Right ventricle myocardium inferior (tissue), 1 donor: Measurements from ENCODE around the gene CD274. TPM values are rescaled to one million over a fixed set of nuclear protein-coding genes. Genes with fewer than 3 reads are reported as not detected.
A peak's percentile ranks its signal among the peaks of the same experiment; 100 is the strongest.
"Not testable (repeated sequence)": the region's sequence is repeated elsewhere in the genome, so short reads cannot be mapped to it uniquely, and the experiment has no call there.

Source experiments
- ATAC-seq: fragments of 200-7000 bp; cut with Tn5 transposase; one replicate; pipeline ENCODE4 v1.9.1; 2020; ENCODE audit warnings: mild to moderate bottlenecking, moderate library complexity
- DNase-seq: peaks from one replicate; pipeline ENCODE4 v3.0.0; 2021; ENCODE audit errors: missing footprints
- intact Hi-C: fragments of 100-400 bp; cut with DNase I; formaldehyde crosslinking; loops from one replicate; pipeline ENCODE4 v1.11.0; 2022
- total RNA-seq: library from RNA; stranded (reverse); fragmentation: NEBNext Ultra II Directional; extraction: Animal tissue kit (Norgen Biotek cat#: 25700); gene quantifications from one replicate; pipeline ENCODE4 v1.2.1, GENCODE V29; 2021
- donor health status: DM: no; HTN: yes; CAD: no; lungs with severe emphysema.

The CD274 gene
- total RNA-seq, 1 donor from 2014 or later: 12.0 TPM

DNA sequence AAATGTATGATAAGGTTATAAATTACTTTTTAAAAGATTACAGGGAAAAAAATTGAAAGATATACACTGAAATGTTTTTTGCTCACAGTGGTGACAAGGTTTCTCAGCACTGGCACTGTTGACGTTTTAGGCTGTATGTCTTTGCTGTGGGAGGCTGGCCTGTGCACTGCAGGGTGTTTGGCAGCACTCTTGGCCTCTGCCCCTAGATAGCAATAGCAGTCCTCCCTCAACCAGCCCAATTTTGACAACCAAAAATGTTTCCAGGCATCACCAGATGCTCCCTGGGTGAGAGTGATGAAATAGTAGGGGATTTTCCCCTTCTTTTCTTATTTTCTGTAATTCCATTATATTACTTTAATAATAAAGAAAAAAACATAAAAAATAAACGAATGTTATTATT, 3.3 kb downstream of the CD274 start:
- DNase-seq: no peak
- intact Hi-C loops: loop anchor here (10.0 kb wide), 1 partner anchor 709 kb away; the partner anchor contains the start of gene AK3

DNA sequence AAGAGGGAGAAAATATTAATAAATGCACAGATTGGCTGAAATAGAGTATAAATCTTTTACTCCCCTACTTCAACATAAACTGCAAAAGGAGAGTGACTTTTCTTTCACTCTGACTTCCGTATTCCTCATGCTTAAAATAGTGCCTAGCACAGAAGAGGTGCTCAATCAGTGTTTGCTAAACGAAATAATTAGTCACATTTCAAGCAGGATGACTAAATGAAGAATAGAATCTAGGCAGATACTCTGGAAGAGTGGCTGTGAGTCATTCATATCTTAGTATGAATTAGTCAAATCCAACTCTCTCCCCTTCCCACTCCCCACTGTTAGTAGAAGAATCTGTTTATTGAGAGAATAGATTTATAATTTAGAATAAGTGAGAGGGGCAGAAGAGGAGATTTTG, 4.8 kb downstream of the CD274 start:
- DNase-seq: no peak
- intact Hi-C loops: loop anchor here (10.0 kb wide), 1 partner anchor 710 kb away; the partner anchor contains the start of gene AK3
- no peak for ATAC-seq

More for the DNA sequence above, 3.3 kb downstream of the CD274 start:
- ATAC-seq: no peak

DNA sequence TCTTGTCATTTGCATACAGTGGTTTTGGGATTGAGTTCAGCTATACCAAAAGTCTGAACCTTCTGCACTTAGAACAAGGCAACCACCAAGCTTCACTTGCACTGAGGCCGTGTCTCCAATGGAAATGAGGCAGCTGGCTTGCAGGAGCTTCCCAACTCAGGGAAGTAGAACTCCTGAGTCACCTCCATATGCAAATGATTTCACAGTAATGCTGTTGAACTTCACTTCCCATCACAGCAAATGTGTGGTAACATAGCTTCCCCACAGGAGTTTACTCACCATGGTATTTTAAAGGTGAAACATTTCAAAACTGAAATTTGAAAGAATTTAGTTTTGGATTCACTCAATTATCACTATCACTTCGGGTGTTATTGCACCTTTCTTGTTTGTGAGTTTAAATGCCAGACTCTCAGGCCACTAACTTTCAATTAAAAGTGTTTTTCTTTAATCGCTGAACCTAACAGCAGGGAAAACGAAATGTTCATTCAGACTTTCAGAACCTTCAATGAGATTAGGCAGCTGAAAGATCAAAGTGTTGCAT, 9.0 kb downstream of the CD274 start:
- intact Hi-C loops: loop anchor here (10.0 kb wide), 1 partner anchor 715 kb away; the partner anchor contains the start of gene AK3
- no peak for DNase-seq
- ATAC-seq: no peak

DNA sequence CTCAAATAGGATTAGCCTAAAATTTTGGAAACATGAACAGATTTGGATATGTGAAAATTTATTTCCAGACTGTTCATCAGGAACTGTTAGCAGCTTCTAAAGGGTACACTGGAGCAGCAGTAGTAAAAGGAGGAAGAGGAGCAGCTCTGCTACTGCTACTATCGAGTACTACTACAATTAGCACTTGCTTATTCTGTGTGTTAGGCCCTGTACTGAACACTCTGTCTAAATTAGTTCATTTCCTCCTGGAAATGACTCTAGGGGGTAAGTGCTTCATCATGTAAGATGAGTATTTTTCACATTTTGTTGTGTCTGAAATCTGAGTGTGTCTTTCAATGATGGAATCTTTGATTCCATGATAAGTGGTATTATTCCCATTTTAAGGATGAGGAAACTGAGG, 9.8 kb downstream of the CD274 start:
- DNase-seq (no peak), ATAC-seq (no peak)
- intact Hi-C loops: no loop called here

DNA sequence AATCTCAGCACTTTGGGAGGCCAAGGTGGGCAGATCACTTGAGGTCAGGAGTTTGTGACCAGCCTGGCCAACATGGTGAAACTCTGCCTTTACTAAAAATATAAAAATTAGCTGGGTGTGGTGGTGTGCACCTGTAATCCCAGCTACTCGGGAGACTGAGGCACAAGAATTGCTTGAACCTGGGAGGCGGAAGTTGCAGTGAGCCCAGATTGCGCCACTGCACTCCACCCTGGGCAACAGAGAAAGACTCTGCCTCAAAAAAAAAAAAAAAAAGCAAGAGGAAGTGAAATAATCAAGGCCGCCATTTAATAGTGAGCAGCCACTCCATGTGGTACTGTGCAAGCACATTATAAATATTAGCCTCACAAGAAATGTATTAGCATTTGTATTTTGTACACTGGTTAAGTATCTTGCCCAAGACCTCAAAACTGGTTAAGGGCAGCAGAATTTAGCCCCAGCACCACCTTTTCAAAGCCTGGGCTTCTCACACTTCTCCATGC, 14.5 kb downstream of the CD274 start:
- DNase-seq: peak; percentile 68
- intact Hi-C loops, ATAC-seq: not testable (repeated sequence)

DNA sequence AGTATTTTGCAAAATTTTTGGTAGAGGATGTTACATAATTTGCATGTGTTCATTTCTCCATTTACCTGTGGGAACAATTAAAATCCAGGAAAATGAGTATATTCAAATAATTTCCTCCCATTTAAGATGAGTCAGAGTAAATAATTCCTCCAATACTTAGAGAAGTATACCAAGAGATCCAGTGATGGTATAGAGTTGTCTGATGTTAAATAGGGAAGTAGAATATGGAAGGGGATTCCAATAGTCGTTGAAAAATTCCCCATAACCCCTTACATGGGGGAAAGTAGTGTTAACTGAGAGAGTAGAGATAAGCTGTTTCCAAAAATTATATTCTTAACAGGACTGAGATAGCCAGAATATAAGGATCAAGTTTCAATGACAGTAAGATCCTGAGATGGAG, 15.7 kb downstream of the CD274 start:
- intact Hi-C loops: no loop called here
- ATAC-seq: no peak
- no peak for DNase-seq

DNA sequence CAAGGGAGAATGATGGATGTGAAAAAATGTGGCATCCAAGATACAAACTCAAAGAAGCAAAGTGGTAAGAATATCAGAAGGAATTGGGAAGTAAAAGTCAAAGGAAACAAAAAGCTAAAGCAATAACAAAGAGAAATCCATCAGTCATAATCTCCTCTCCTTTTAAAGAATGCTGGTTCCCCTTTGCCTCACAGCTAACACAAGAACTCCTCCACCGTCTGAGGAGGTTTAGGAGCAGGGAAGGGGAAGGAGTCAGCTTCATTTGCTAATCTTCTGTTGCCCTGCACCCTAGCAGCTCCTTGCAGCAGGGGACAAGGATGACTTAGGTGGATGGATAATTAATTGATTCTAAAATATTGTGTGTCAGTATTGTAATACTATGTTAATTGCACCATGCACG, 16.4 kb downstream of the CD274 start:
- intact Hi-C loops: no loop called here
- DNase-seq (no peak), ATAC-seq (no peak)

DNA sequence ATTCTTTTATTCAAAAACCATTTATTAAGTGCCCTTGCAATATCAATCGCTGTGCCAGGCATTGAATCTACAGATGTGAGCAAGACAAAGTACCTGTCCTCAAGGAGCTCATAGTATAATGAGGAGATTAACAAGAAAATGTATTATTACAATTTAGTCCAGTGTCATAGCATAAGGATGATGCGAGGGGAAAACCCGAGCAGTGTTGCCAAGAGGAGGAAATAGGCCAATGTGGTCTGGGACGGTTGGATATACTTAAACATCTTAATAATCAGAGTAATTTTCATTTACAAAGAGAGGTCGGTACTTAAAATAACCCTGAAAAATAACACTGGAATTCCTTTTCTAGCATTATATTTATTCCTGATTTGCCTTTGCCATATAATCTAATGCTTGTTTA, 18.5 kb downstream of the CD274 start:
- intact Hi-C loops: no loop called here
- ATAC-seq: no peak
- no peak for DNase-seq

DNA sequence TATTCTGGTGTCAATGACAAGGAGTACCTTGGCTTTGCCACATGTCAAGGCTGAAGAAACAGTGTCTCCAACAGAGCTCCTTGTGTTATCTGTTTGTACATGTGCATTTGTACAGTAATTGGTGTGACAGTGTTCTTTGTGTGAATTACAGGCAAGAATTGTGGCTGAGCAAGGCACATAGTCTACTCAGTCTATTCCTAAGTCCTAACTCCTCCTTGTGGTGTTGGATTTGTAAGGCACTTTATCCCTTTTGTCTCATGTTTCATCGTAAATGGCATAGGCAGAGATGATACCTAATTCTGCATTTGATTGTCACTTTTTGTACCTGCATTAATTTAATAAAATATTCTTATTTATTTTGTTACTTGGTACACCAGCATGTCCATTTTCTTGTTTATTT, 19.8 kb downstream of the CD274 start:
- intact Hi-C loops: no loop called here
- ATAC-seq: no peak

DNA sequence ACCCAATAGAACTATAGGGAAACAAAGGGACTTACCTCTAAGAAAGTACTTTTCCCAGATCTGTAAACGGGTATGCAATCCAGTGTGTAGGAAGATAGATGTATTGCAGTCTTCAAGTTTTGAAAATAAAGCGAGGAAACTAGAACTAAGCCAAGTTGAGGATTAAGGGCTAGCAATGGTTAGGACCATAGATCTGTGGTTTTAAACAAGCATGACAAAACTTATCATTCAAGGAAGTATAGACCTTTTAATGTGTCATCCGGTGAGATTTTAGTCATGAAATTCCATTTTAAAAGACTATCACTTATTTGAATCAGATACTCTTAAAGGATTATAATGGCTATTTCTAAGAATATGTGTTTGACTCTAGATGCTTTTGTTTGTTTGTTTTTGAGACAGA, 20.5 kb downstream of the CD274 start:
- no peak for DNase-seq
- no peak for ATAC-seq
- intact Hi-C loops: no loop called here

More for the DNA sequence above, 19.8 kb downstream of the CD274 start:
- DNase-seq: no peak

DNA sequence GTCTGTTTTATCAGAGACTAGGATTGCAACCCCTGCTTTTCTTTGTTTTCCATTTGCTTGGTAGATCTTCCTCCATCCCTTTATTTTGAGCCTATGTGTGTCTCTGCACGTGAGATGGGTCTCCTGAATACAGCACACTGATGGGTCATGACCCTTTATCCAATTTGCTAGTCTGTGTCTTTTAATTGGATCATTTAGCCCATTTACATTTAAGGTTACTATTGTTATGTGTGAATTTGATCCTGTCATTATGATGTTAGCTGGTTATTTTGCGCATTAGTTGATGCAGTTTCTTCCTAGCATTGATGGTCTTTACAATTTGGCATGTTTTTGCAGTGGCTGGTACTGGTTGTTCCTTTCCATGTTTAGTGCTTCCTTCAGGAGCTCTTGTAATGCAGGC, 25.3 kb downstream of the CD274 start:
- DNase-seq, ATAC-seq, intact Hi-C loops: not testable (repeated sequence)

DNA sequence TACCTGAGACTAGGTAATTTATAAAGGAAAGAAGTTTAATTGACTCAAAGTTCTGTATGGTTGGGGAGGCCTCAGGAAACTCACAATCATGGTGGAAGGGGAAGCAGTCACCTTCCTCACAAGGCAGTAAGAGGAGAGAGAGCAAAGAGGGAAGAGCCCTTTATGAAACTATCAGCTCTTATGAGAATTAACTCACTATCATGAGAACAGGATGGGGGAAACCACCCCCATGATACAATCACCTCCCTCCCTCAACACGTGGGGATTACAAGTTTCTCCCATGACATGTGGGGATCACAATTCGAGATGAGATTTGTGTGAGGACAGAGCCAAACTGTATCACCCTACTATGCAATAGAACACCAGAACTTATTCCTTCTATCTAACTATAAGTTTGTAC, 27.9 kb downstream of the CD274 start:
- ATAC-seq: no peak
- intact Hi-C loops: no loop called here
- no peak for DNase-seq

DNA sequence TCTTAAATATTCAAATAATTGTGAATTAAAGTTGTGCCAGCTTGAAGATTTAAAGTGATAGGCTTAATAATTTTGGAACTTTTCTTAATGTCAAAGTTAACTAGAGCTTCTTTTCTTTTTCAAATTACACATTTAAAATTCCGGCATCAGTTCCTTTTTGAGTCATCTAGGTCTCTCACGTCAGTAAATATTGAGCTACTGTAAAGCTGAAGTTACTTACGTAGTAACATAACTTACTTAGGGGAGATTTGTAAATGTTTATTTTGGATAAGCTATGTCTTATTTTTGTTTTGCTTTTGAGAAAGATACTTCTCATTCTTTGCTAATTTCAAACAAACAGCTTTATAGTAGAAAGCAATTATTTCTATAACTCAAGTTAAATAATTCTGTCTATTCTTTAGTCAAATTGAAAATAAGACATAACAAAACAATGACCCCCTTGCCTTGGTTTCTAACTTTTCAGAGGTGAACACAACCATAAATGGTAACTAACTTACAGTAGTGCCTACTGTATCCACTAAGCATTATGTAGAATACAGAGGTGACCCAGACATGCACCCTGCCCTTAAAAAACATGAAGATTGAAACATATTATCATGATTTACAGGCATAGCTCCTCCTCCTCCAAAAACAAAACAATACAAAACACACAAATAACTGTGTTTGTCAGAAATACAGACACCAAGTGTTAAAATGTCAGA, 29.8 kb downstream of the CD274 start:
- intact Hi-C loops: no loop called here
- DNase-seq: no peak
- ATAC-seq: no peak

DNA sequence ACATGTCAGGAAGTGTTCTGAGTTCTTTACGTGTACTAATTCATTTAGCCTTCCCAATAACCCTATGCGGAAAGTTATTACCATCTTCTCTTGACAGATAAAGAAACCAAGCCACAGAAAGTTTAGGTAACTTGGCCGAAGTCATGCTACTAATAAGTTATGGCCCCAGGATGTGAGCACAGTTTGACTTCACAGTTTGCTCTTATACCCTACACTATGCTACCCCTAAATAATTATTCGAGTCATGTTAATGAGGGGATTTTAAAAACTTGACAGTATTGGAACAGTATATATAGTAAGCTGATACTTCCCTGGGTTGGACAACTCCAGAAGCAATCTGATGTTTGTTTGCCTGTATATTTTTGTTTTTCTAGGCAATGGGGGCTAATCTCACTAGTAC, 30.6 kb downstream of the CD274 start:
- intact Hi-C loops: no loop called here
- ATAC-seq (no peak), DNase-seq (no peak)

DNA sequence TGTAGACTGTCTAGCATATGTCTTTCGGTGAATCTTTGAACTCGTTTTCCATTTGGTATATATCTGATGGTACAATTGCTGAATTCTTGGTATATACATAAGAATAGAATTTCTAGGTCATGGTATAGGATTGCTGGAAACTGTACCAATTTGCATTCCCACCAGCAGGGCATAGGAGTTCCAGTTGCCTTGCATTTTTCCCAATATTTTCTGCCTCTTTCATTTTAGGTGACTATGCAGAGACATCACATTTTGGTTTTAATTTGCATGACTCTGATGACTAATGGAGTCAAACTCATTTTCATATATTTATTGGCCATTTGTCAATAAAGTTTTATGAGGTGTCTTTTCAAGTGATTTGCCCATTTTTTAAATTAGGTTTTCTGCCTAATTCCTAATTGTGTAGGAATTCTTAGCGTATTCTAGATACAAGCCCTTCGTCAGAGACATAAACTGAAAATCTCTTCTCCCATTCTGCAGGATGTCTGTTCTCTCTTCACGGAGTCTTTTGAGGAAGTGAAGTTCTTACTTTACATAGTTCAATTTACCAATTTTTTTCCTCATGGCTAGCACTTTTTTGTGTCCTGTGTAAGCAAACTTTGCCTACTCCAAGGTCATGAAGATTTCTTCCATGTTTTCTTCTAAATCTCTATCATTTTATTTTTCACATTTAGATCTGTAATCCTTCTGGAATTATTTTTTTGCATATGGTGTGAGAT, 31.1 kb downstream of the CD274 start:
- intact Hi-C loops: no loop called here
- ATAC-seq (no peak), DNase-seq (no peak)

DNA sequence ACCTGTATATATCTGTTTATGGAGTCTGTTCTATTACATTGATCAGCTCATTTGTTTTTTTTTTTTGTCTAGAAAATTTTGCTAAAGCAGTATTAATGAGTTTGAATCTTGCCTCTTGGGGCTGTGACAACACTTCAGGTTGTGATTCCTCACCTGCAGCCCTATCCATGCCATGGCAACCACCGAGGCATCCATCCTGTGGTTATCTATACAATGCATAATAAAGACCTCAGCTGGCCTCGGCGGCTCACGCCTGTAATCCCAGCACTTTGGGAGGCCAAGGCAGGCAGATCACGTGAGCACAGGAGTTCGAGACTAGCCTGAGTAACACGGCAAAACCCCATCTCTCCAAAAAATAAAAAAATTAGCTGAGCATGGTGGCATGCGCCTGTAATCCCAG, 31.9 kb downstream of the CD274 start:
- DNase-seq (no peak), ATAC-seq (no peak)
- intact Hi-C loops: no loop called here

DNA sequence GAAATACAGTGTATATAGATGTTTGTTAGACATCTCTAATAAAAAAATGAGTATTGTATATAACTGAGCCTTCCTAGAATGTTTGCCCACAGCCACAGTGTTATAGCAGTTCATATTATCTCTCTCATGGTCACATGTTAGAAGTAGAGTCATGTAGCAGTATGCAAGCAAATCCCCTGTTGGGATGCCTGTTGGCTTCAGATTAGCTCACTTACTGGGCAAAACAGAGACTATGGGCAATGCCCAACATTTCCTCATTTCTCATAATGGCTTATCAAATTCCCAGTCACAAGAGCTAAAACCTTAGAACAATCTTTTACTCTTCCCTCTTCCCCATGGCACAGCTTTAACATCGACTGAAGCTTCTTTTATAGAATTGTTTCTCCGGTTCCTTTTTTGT, 33.0 kb downstream of the CD274 start:
- DNase-seq (no peak), ATAC-seq (no peak)
- intact Hi-C loops: no loop called here

DNA sequence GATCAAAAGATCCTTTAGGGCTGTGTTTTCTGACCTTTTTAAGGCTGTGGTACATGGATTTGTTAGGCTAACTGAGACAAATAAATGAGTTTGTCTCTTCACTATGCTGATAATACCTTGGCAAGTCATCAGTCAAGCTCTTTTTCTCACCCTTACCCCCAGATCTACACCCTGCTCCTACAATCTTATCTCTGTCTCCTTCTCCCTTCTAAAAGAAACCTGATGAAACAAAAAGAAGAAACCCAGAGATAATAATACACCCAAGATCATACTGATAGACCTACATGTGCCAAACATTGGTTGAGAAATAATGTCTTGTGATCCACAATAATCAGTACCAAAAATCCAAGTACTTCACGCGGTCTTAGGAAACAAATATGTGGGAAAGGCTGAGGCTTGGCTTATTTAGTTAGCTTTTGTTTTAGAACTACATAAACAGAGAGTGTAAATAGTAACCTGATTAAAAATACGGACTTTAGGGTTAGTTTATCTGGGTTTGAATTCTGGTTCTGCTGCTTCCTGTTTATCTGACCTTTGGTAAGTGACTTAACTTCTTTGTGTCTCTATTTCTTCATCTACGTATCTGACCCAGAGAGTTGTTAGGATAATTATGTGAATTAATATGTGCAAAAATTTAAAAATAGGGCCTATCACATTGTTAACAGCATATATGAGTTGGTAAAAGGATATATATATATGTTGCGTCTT, 35.2 kb downstream of the CD274 start:
- intact Hi-C loops: no loop called here

DNA sequence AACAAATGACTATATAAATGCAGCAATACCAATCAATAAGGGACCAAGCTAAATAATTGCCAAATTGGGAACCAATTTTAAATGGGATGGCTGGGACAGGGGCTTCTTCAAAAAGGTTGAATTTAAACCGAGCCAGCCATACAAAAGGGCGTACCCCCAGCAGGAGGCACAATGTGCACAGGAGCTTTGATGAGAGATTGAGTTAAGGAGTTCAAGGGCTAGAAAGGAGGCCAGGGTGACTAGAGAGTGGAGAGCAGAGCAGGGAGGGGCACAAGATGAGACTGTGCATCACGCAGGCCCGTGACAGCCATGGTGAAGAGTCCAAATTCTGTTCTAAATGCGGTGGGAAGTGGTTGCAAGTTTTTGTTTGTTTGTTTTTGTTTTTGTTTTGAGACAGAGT, 36.6 kb downstream of the CD274 start:
- intact Hi-C loops: no loop called here
- no peak for ATAC-seq
- no peak for DNase-seq

More for the DNA sequence above, 35.2 kb downstream of the CD274 start:
- no peak for ATAC-seq
- DNase-seq: no peak
